ENCODE measurements around the gene SH2D4B.
A peak's percentile ranks its signal among the peaks of the same experiment; 100 is the strongest.

SH2D4B gene

DNA sequence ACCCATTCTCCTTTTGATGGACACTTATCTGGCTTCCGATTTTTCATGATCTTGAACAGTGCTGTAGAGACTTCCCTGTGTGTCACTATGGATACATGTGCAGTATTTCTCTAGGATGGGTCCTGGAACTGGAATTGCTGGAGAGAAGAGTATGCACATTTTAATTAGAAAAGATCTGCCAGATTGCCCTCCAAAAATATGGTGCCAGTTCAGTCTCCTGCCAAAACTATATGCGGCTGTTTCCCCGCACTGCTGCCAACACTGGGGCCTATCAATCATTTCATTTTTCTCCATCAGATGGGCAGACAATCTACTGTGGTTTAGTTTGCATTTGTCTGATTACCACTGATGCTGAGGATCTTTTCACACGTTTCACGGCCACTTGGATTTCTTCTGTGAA is 105.0 kb downstream of the SH2D4B start:
- no peak overlapping the region for H3K27ac ChIP-seq (ENCODE audit: low read length)
- no peaks in the 10 kb centered on the region for H3K9me3 ChIP-seq (ENCODE audit: control insufficient read depth, low read depth, low read length)
- H3K9ac ChIP-seq (ENCODE audit: low read length): no peak overlapping the region
- H3K4me1 ChIP-seq (ENCODE audit: control insufficient read depth, low read depth, low read length): no peaks in the 10 kb centered on the region
- no peaks in the 10 kb centered on the region for H3K36me3 ChIP-seq (ENCODE audit: control insufficient read depth, low read depth, low read length)
- H3K27me3 ChIP-seq (ENCODE audit: control insufficient read depth, insufficient read depth, low read length): no peaks in the 10 kb centered on the region
- H3K4me3 ChIP-seq (ENCODE audit: low read length): no peak overlapping the region

DNA sequence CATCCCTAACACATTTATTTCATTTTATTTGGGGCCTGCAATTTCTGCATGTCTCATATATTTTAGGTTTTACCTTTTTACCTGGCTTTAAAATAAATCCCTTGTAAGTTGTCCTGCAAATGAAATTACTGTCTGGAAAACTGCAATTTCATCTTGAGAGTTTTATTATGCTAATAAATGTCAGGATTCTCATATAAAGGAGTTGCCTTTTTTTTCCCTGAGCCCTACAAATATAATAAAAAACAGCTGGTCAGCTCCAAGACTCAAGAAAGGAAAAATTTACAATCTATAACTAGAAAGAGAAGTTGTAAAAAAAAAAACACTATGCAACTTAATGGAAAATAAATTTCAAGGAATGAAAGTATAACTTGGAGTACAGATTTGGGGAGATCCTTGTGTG is 108.7 kb downstream of the SH2D4B start:
- no peak overlapping the region for H3K27ac ChIP-seq (ENCODE audit: low read length)
- H3K9ac ChIP-seq (ENCODE audit: low read length): no peak overlapping the region
- no peaks in the 10 kb centered on the region for H3K27me3 ChIP-seq (ENCODE audit: control insufficient read depth, insufficient read depth, low read length)
- H3K4me3 ChIP-seq (ENCODE audit: low read length): no peak overlapping the region
- no peaks in the 10 kb centered on the region for H3K4me1 ChIP-seq (ENCODE audit: control insufficient read depth, low read depth, low read length)
- H3K36me3 ChIP-seq (ENCODE audit: control insufficient read depth, low read depth, low read length): no peaks in the 10 kb centered on the region
- no peaks in the 10 kb centered on the region for H3K9me3 ChIP-seq (ENCODE audit: control insufficient read depth, low read depth, low read length)

DNA sequence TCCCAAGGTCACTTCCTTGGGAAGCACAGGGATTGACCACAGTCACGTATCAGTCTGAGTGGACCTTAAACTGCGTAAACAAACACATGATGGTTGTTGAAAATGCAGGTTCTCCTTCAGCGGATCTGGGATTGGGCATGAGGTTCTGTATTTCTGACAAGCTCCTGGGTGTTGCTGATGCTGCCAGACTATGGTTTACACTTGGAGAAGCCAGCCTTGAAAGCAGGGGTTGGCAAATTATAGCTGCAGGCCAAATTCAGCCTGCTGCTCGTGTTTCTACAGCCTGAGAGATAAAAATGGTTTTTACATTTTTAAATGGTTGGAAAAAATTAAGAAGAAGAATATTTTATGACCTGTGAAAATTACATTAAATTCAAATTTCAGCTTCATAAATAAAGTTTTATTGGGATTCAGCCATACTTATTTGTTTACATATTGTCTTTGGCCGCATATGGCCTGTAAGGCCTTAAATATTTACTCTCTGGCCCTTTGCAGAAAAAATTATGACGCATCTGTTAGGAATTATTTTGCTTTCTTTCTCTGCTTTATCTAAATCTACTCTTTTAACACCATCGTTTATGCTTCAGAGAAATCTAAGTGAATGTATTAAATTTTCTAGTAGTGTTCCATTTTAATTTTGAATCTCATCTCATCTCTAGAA is 109.6 kb downstream of the SH2D4B start:
- no peaks in the 10 kb centered on the region for H3K27me3 ChIP-seq (ENCODE audit: control insufficient read depth, insufficient read depth, low read length)

GRCh38 chr10:80648106-80648505 is 110.4 kb downstream of the SH2D4B start:
- no peaks in the 10 kb centered on the region for H3K9me3 ChIP-seq (ENCODE audit: control insufficient read depth, low read depth, low read length)
- H3K4me3 ChIP-seq (ENCODE audit: low read length): no peak overlapping the region
- H3K9ac ChIP-seq (ENCODE audit: low read length): no peak overlapping the region
- H3K4me1 ChIP-seq (ENCODE audit: control insufficient read depth, low read depth, low read length): no peaks in the 10 kb centered on the region
- no peak overlapping the region for H3K27ac ChIP-seq (ENCODE audit: low read length)
- no peaks in the 10 kb centered on the region for H3K27me3 ChIP-seq (ENCODE audit: control insufficient read depth, insufficient read depth, low read length)
- H3K36me3 ChIP-seq (ENCODE audit: control insufficient read depth, low read depth, low read length): no peaks in the 10 kb centered on the region

More for the DNA sequence above, 109.6 kb downstream of the SH2D4B start:
- no peaks in the 10 kb centered on the region for H3K36me3 ChIP-seq (ENCODE audit: control insufficient read depth, low read depth, low read length)
- H3K27ac ChIP-seq (ENCODE audit: low read length): no peak overlapping the region
- no peak overlapping the region for H3K9ac ChIP-seq (ENCODE audit: low read length)
- no peaks in the 10 kb centered on the region for H3K4me1 ChIP-seq (ENCODE audit: control insufficient read depth, low read depth, low read length)
- no peaks in the 10 kb centered on the region for H3K9me3 ChIP-seq (ENCODE audit: control insufficient read depth, low read depth, low read length)
- no peak overlapping the region for H3K4me3 ChIP-seq (ENCODE audit: low read length)

DNA sequence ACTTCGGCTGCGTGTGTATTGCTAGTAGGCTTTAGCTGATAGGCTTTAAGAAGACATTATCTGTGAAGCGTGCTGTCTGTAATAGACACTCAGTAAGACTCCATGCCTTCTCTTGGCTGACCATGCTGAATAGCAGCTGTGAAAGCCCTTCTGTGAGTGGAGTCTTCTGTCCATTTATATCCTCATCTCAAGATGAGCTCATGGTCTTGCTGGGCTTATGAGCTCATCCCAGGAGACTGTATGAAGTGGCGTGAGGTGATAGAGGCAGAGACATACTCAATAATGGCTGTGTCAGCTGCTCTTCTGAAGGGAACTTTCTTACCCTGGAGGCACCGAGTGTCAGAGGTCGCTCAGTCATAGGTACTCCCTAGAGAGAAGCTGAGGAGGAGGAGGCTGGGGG is 111.5 kb downstream of the SH2D4B start:
- H3K9ac ChIP-seq (ENCODE audit: low read length): no peak overlapping the region
- no peaks in the 10 kb centered on the region for H3K4me1 ChIP-seq (ENCODE audit: control insufficient read depth, low read depth, low read length)
- H3K36me3 ChIP-seq (ENCODE audit: control insufficient read depth, low read depth, low read length): no peaks in the 10 kb centered on the region
- H3K4me3 ChIP-seq (ENCODE audit: low read length): no peak overlapping the region
- no peaks in the 10 kb centered on the region for H3K27me3 ChIP-seq (ENCODE audit: control insufficient read depth, insufficient read depth, low read length)
- H3K9me3 ChIP-seq (ENCODE audit: control insufficient read depth, low read depth, low read length): no peaks in the 10 kb centered on the region
- H3K27ac ChIP-seq (ENCODE audit: low read length): no peak overlapping the region

- no peaks in the 10 kb centered on the region for H3K27me3 ChIP-seq (ENCODE audit: control insufficient read depth, insufficient read depth, low read length)
- no peak overlapping the region for H3K4me3 ChIP-seq (ENCODE audit: low read length)
- H3K4me1 ChIP-seq (ENCODE audit: control insufficient read depth, low read depth, low read length): no peaks in the 10 kb centered on the region
- no peaks in the 10 kb centered on the region for H3K9me3 ChIP-seq (ENCODE audit: control insufficient read depth, low read depth, low read length)
- no peaks in the 10 kb centered on the region for H3K36me3 ChIP-seq (ENCODE audit: control insufficient read depth, low read depth, low read length)
- H3K9ac ChIP-seq (ENCODE audit: low read length): no peak overlapping the region
- H3K27ac ChIP-seq (ENCODE audit: low read length): no peak overlapping the region
Measured at GRCh38 chr10:80655898-80656297, 118.2 kb downstream of the SH2D4B start.

GRCh38 chr10:80658068-80658467 is 120.4 kb downstream of the SH2D4B start:
- Histone ChIP-seq H3K27ac (ENCODE audit: low read length) (no peak overlapping the region), H3K27me3 (ENCODE audit: control insufficient read depth, insufficient read depth, low read length) (no peaks in the 10 kb centered on the region), H3K9ac (ENCODE audit: low read length) (no peak overlapping the region), H3K4me3 (ENCODE audit: low read length) (no peak overlapping the region), H3K9me3 (ENCODE audit: control insufficient read depth, low read depth, low read length) (no peaks in the 10 kb centered on the region), H3K36me3 (ENCODE audit: control insufficient read depth, low read depth, low read length) (no peaks in the 10 kb centered on the region), H3K4me1 (ENCODE audit: control insufficient read depth, low read depth, low read length) (no peaks in the 10 kb centered on the region)

- no peaks in the 10 kb centered on the region for H3K27me3 ChIP-seq (ENCODE audit: control insufficient read depth, insufficient read depth, low read length)
- no peak overlapping the region for H3K27ac ChIP-seq (ENCODE audit: low read length)
- H3K36me3 ChIP-seq (ENCODE audit: control insufficient read depth, low read depth, low read length): no peaks in the 10 kb centered on the region
- H3K9ac ChIP-seq (ENCODE audit: low read length): no peak overlapping the region
- no peaks in the 10 kb centered on the region for H3K9me3 ChIP-seq (ENCODE audit: control insufficient read depth, low read depth, low read length)
- no peak overlapping the region for H3K4me3 ChIP-seq (ENCODE audit: low read length)
- H3K4me1 ChIP-seq (ENCODE audit: control insufficient read depth, low read depth, low read length): peaks cover 6% of the 10 kb centered on the region
Measured at GRCh38 chr10:80659289-80659688, 121.6 kb downstream of the SH2D4B start.

DNA sequence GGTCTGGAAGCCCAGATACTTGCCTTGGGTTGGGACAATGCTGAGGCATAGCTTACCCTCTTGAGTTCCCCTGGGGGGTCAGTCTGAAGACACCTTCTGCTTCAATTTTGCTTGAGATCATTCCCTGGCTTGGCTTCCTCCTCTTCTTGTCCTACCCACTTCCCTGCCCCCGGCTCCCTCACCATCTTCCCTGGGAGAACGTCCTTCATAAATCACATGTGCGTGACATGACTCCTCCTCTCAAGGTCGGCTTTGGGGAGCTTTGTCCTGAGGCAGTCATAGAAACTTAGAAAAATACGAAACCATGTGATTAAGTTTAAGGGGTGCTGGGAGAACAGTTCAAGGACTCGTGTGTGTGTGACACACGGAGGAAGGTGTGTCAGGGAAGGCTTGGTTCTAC is 122.6 kb downstream of the SH2D4B start:
- Histone ChIP-seq H3K27me3 (ENCODE audit: control insufficient read depth, insufficient read depth, low read length) (no peaks in the 10 kb centered on the region), H3K4me1 (ENCODE audit: control insufficient read depth, low read depth, low read length) (peaks cover 8% of the 10 kb centered on the region), H3K9me3 (ENCODE audit: control insufficient read depth, low read depth, low read length) (no peaks in the 10 kb centered on the region), H3K4me3 (ENCODE audit: low read length) (no peak overlapping the region), H3K27ac (ENCODE audit: low read length) (no peak overlapping the region), H3K9ac (ENCODE audit: low read length) (no peak overlapping the region), H3K36me3 (ENCODE audit: control insufficient read depth, low read depth, low read length) (no peaks in the 10 kb centered on the region)

- no peaks in the 10 kb centered on the region for H3K9me3 ChIP-seq (ENCODE audit: control insufficient read depth, low read depth, low read length)
- H3K36me3 ChIP-seq (ENCODE audit: control insufficient read depth, low read depth, low read length): no peaks in the 10 kb centered on the region
- H3K27me3 ChIP-seq (ENCODE audit: control insufficient read depth, insufficient read depth, low read length): no peaks in the 10 kb centered on the region
- H3K4me3 ChIP-seq (ENCODE audit: low read length): no peak overlapping the region
- H3K4me1 ChIP-seq (ENCODE audit: control insufficient read depth, low read depth, low read length): peaks cover 8% of the 10 kb centered on the region
- H3K27ac ChIP-seq (ENCODE audit: low read length): no peak overlapping the region
- no peak overlapping the region for H3K9ac ChIP-seq (ENCODE audit: low read length)
Measured at GRCh38 chr10:80660736-80661135, 123.0 kb downstream of the SH2D4B start.

GRCh38 chr10:80661526-80661925 is 123.8 kb downstream of the SH2D4B start:
- peaks cover 8% of the 10 kb centered on the region for H3K4me1 ChIP-seq (ENCODE audit: control insufficient read depth, low read depth, low read length)
- no peak overlapping the region for H3K9ac ChIP-seq (ENCODE audit: low read length)
- H3K27me3 ChIP-seq (ENCODE audit: control insufficient read depth, insufficient read depth, low read length): no peaks in the 10 kb centered on the region
- no peak overlapping the region for H3K27ac ChIP-seq (ENCODE audit: low read length)
- no peak overlapping the region for H3K4me3 ChIP-seq (ENCODE audit: low read length)
- H3K36me3 ChIP-seq (ENCODE audit: control insufficient read depth, low read depth, low read length): no peaks in the 10 kb centered on the region
- H3K9me3 ChIP-seq (ENCODE audit: control insufficient read depth, low read depth, low read length): no peaks in the 10 kb centered on the region

DNA sequence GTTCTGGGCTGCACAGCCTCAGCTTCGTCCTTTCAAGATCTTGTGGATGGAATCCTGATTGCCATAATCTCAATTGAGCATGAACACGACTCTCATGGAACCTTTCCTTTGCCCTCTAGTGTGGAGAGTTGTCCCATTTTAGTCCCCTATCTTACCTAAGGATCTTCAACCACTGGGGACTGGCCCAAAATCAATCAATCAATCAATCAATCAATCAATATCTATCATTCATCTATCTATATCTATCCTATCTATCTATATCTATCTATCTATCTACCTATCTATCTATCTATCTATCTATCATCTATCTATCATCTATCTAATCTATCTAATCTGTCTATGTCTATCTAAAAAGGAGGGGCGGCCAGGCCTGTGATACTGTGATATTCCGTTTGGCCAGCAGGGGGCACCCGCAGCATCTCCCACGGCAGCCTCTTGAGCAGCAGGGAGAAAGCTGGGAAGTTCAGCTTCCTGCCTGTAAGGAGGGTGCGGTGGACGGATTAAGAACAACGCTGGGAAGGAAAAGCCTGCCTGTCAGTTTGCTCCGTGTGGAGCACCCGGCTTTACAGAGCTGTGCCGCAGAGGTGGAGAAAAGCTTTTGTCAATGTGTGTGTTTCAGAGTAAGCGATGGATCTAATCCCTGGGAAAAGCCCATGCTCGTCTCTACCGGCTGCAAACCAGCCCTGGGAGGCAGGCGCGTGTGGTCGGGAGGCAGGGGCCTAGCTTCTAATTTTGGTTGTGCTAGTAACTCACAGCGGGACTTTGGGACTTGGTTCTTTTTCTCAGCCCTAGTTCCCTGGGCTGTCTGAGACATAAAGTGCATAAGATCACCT is 124.9 kb downstream of the SH2D4B start:
- H3K4me3 ChIP-seq (ENCODE audit: low read length): peak overlapping the region; percentile 44
- no peak overlapping the region for H3K27ac ChIP-seq (ENCODE audit: low read length)

More for the DNA sequence above, 124.9 kb downstream of the SH2D4B start:
- Histone ChIP-seq H3K9me3 (ENCODE audit: control insufficient read depth, low read depth, low read length) (no peaks in the 10 kb centered on the region), H3K9ac (ENCODE audit: low read length) (no peak overlapping the region), H3K36me3 (ENCODE audit: control insufficient read depth, low read depth, low read length) (no peaks in the 10 kb centered on the region), H3K4me1 (ENCODE audit: control insufficient read depth, low read depth, low read length) (peaks cover 8% of the 10 kb centered on the region), H3K27me3 (ENCODE audit: control insufficient read depth, insufficient read depth, low read length) (no peaks in the 10 kb centered on the region)

Measured in iPS-18a (cell line).